Thyroid gland (tissue), 4 donors: ENCODE measurements around the gene MKI67.

ENCODE experiments used
- CTCF ChIP-seq, 6 experiments: fragments of 200-600 bp in 3 of 6; fragments of 450-650 bp in 3 of 6; sonication (generic) in 3 of 6; IDR thresholded peaks; one replicate each; pipeline ENCODE4 v1.5.1; 2016 to 2019; ENCODE audit warnings: antibody characterized with exemption in 6 of 6, mild to moderate bottlenecking in 2 of 6, inconsistent platforms in 1 of 6, moderate library complexity in 1 of 6
- POLR2A ChIP-seq, 2 donors: fragments of 450-650 bp; IDR thresholded peaks; one replicate each; pipeline ENCODE4 v1.6.1; 2017; ENCODE audit warnings: antibody characterized with exemption in 2 of 2, mild to moderate bottlenecking in 2 of 2, moderate library complexity in 1 of 2

- TF ChIP-seq CTCF (IDR thresholded peaks at IDR 0.05) = no peak
- TF ChIP-seq POLR2A (IDR thresholded peaks at IDR 0.05) = no peak
Measured at GRCh38 chr10:128165536-128165935, 39.3 kb upstream of the MKI67 start.
